Endodermal cell (in vitro differentiated cells): ENCODE results near the gene SLC26A1. TPM values are rescaled to one million over a fixed set of nuclear protein-coding genes. Genes with fewer than 3 reads are reported as not detected.
A peak's percentile ranks its signal among the peaks of the same experiment; 100 is the strongest.

Experiments used
- DNase-seq: peaks from one replicate; pipeline ENCODE4 v3.0.0-alpha.2; 2017
- H3K27ac ChIP-seq: 2 replicates; pipeline ENCODE4 v1.5.1; 2013; ENCODE audit warnings: mild to moderate bottlenecking, low read depth, low read length, moderate library complexity
- H3K27me3 ChIP-seq: 2 replicates; pipeline ENCODE4 v1.6.1; 2013; ENCODE audit warnings: mild to moderate bottlenecking, low read length, moderate library complexity; ENCODE audit not compliant: insufficient read depth, control insufficient read depth, poor library complexity, severe bottlenecking
- H3K36me3 ChIP-seq: 2 replicates; pipeline ENCODE4 v1.7.0; 2013; ENCODE audit warnings: mild to moderate bottlenecking, low read length, moderate library complexity; ENCODE audit not compliant: control insufficient read depth, insufficient read depth
- H3K4me1 ChIP-seq: one replicate; pipeline ENCODE4 v1.7.0; 2013; ENCODE audit warnings: low read length; ENCODE audit not compliant: control insufficient read depth, insufficient read depth
- H3K4me3 ChIP-seq: 2 replicates; pipeline ENCODE4 v1.5.1; 2013; ENCODE audit warnings: mild to moderate bottlenecking, low read length, moderate library complexity
- H3K9ac ChIP-seq: 2 replicates; pipeline ENCODE4 v1.6.1; 2013; ENCODE audit warnings: mild to moderate bottlenecking, low read length, moderate library complexity; ENCODE audit not compliant: poor library complexity, severe bottlenecking; ENCODE audit errors: extremely low read depth
- H3K9me3 ChIP-seq: 2 replicates; pipeline ENCODE4 v1.6.1; 2013; ENCODE audit warnings: mild to moderate bottlenecking, low read length, moderate library complexity; ENCODE audit not compliant: control insufficient read depth
- H3K27ac Mint-ChIP-seq: 2 replicates; pipeline ENCODE4 v1.8.0; 2020; ENCODE audit warnings: mixed read lengths
- H3K27me3 Mint-ChIP-seq: 2 replicates; pipeline ENCODE4 v1.8.0; 2021; ENCODE audit warnings: mild to moderate bottlenecking, mixed read lengths; ENCODE audit not compliant: insufficient read depth
- H3K36me3 Mint-ChIP-seq: 2 replicates; pipeline ENCODE4 v1.8.0; 2020; ENCODE audit warnings: low read depth, mixed read lengths
- H3K4me1 Mint-ChIP-seq: 2 replicates; pipeline ENCODE4 v1.8.0; 2020; ENCODE audit warnings: mixed read lengths
- H3K4me3 Mint-ChIP-seq: 2 replicates; pipeline ENCODE4 v1.8.0; 2020; ENCODE audit warnings: mild to moderate bottlenecking, moderate library complexity, mixed read lengths
- H3K9me3 Mint-ChIP-seq: 2 replicates; pipeline ENCODE4 v1.8.0; 2020; ENCODE audit warnings: mild to moderate bottlenecking, mixed read lengths
- CTCF ChIP-seq: fragments of 200-600 bp; sonication (generic); conservative IDR thresholded peaks from 2 replicates; pipeline ENCODE4 v1.5.0; 2021; ENCODE audit warnings: antibody characterized with exemption, mild to moderate bottlenecking
- WGBS, 2 experiments: methylation state at CpG; one replicate each; pipeline versions ENCODE4 v1.1.5 to v1.1.7; 2013; ENCODE audit warnings: missing lambda C conversion rate in 2 of 2, mixed read lengths in 1 of 2; ENCODE audit not compliant: insufficient coverage in 1 of 2, insufficient read length in 1 of 2; 5-methylcytosine and 5-hydroxymethylcytosine counted together
- total RNA-seq, 2 donors: library from RNA; stranded (reverse); fragmentation: NEBNext Ultra II Directional in 1 of 2; extraction: Animal tissue kit (Norgen Biotek cat#: 25700) in 1 of 2; gene quantifications; 2 replicates in 1 of 2; 3 replicates in 1 of 2; pipeline ENCODE4 v1.2.1, GENCODE V29; 2021

Gene SLC26A1
- total RNA-seq, 2 donors from 2014 or later = 0.55 to 1.0 TPM

GRCh38 chr4:1017706-1018105 lies 24.5 kb upstream of the SLC26A1 start:
- Mint-ChIP-seq H3K27me3 (no peaks in the 10 kb centered on the region), H3K4me3 (no peak overlapping the region), H3K9me3 (no peaks in the 10 kb centered on the region), H3K4me1 (peaks cover 12% of the 10 kb centered on the region), H3K36me3 (peaks cover 8% of the 10 kb centered on the region), H3K27ac (peak overlapping the region; percentile 55)
- DNase-seq = no peak
- WGBS, 2 experiments = 87 to 90% methylated on average over 8 to 15 of the region's 15 CpGs
- no peak for TF ChIP-seq CTCF
- Histone ChIP-seq H3K9me3 (no peaks in the 10 kb centered on the region), H3K4me1 (peaks cover 15% of the 10 kb centered on the region), H3K4me3 (no peak overlapping the region), H3K27me3 (no peaks in the 10 kb centered on the region), H3K9ac (no peak overlapping the region), H3K36me3 (peaks cover 8% of the 10 kb centered on the region), H3K27ac (no peak overlapping the region)

- no peaks in the 10 kb centered on the region for H3K9me3 Mint-ChIP-seq
- Histone ChIP-seq H3K27ac (no peak overlapping the region), H3K9ac (no peak overlapping the region), H3K9me3 (no peaks in the 10 kb centered on the region), H3K4me1 (peaks cover 15% of the 10 kb centered on the region), H3K36me3 (peaks cover 8% of the 10 kb centered on the region), H3K27me3 (no peaks in the 10 kb centered on the region), H3K4me3 (no peak overlapping the region)
- H3K27ac Mint-ChIP-seq = peak overlapping the region; percentile 26
- H3K36me3 Mint-ChIP-seq = peaks cover 8% of the 10 kb centered on the region
- H3K27me3 Mint-ChIP-seq = no peaks in the 10 kb centered on the region
- peaks cover 12% of the 10 kb centered on the region for H3K4me1 Mint-ChIP-seq
- WGBS, 2 experiments = 77 to 84% methylated on average over 4 to 16 of the region's 16 CpGs
- no peak overlapping the region for H3K4me3 Mint-ChIP-seq
- no peak for DNase-seq
- no peak for TF ChIP-seq CTCF
Measured at GRCh38 chr4:1017211-1017610, 24.0 kb upstream of the SLC26A1 start.

- Histone ChIP-seq H3K4me1 (peaks cover 15% of the 10 kb centered on the region), H3K27ac (no peak overlapping the region), H3K27me3 (peaks cover 4% of the 10 kb centered on the region), H3K36me3 (peaks cover 8% of the 10 kb centered on the region), H3K4me3 (no peak overlapping the region), H3K9ac (no peak overlapping the region), H3K9me3 (no peaks in the 10 kb centered on the region)
- Mint-ChIP-seq H3K27me3 (peaks cover 3% of the 10 kb centered on the region), H3K4me1 (peaks cover 12% of the 10 kb centered on the region), H3K4me3 (no peak overlapping the region), H3K9me3 (no peaks in the 10 kb centered on the region), H3K27ac (no peak overlapping the region), H3K36me3 (peaks cover 8% of the 10 kb centered on the region)
- 93 to 100% methylated on average over 6 to 10 of the region's 10 CpGs for WGBS, 2 experiments
- DNase-seq = no peak
- no peak for TF ChIP-seq CTCF
Measured at GRCh38 chr4:1015746-1016145, 22.5 kb upstream of the SLC26A1 start.
